OCI-LY1 (cell line): ENCODE measurements around the gene GFRA3.

Experiments used
- CTCF ChIP-seq: fragments of 200-600 bp; sonication (generic), shearing (Covaris generic); IDR thresholded peaks from 2 replicates; pipeline ENCODE4 v1.5.1; 2017; ENCODE audit warnings: mild to moderate bottlenecking, antibody characterized with exemption, low read length, moderate library complexity, mixed read lengths
- EZH2 ChIP-seq: fragments of 200-600 bp; sonication (generic), shearing (Covaris generic); IDR thresholded peaks from 2 replicates; pipeline ENCODE4 v1.8.0; 2017; ENCODE audit warnings: borderline replicate concordance, mixed run types, mild to moderate bottlenecking, antibody characterized with exemption, low read length, moderate library complexity, mixed read lengths

- TF ChIP-seq CTCF: no peak
- no peak for TF ChIP-seq EZH2
Measured at GRCh38 chr5:138271281-138271680, 3.1 kb downstream of the GFRA3 start.
